GM12875 (cell line): ENCODE data around the gene PCDH15.

Experiments
- H3K4me3 ChIP-seq: one replicate; pipeline ENCODE4 v1.5.1; 2011; ENCODE audit warnings: low read depth, low read length, control low read depth
- CTCF ChIP-seq: IDR thresholded peaks from 2 replicates; pipeline ENCODE4 v1.5.1; 2011; ENCODE audit warnings: low read depth, mild to moderate bottlenecking, control low read depth, inconsistent platforms, low read length, moderate library complexity, borderline replicate concordance; ENCODE audit not compliant: insufficient read depth

The PCDH15 gene

GRCh38 chr10:54314430-54314829 lies 486.6 kb downstream of the PCDH15 start:
- TF ChIP-seq CTCF, result no peak
- no peak overlapping the region for H3K4me3 ChIP-seq

GRCh38 chr10:54284526-54285193 lies 516.4 kb downstream of the PCDH15 start:
- no peak overlapping the region for H3K4me3 ChIP-seq
- no peak for TF ChIP-seq CTCF

- H3K4me3 ChIP-seq, result no peak overlapping the region
- TF ChIP-seq CTCF, result no peak
Observed at GRCh38 chr10:54282012-54282411, 519.0 kb downstream of the PCDH15 start.

GRCh38 chr10:54266395-54266794 lies 534.6 kb downstream of the PCDH15 start:
- TF ChIP-seq CTCF, result no peak

GRCh38 chr10:54262726-54263125 lies 538.3 kb downstream of the PCDH15 start:
- H3K4me3 ChIP-seq, result no peak overlapping the region
- no peak for TF ChIP-seq CTCF

More at GRCh38 chr10:54266395-54266794, 534.6 kb downstream of the PCDH15 start:
- H3K4me3 ChIP-seq, result no peak overlapping the region

DNA sequence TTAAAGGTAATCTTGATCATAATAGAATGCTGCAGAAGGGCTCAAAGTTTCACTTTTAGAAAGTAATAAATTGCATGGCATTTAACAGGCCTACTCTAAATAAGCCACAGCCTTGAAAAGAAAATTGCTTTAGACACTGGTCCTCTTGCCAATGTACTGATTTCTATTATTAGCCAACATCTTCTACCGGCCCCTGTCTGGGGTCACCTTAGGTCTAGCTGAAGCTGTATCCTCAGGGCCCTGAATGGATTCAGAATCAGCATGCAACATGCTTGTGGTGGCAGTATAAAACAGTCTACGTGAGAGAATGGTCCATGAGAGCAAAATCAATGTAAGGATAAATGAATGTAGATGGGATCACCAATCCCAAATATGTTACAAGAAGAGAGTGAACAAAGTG lies 541.9 kb downstream of the PCDH15 start:
- no peak overlapping the region for H3K4me3 ChIP-seq
- TF ChIP-seq CTCF, result no peak

GRCh38 chr10:54234832-54235231 lies 566.2 kb downstream of the PCDH15 start:
- no peak for TF ChIP-seq CTCF
- no peak overlapping the region for H3K4me3 ChIP-seq
